ENCODE measurements around the gene KLHL29.

The KLHL29 gene

DNA sequence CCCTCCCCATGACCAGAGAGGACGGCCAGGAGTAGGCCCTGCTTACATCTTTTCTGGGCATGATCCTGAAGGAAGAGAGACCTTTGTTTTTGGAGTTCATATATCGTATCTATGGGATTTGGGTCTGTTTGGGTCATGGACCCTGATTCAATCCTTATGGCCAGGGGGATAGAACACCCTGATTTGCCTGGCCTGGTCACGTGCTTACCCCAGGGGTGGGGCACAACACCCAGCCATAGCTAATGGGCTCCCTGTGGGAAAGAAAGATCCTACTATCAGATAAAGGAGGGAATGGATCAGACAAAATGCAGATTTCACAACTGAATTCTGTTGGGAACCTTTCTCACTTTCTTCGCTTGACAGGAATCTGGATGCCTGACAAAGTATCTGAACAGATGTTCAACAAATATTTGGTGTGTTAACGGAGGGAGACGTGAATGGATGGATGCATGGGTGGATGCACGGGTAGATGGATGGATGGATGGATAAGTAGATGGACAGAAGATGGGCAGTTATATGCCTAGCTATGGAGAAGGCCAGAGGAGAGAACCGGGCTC, 155.9 kb downstream of the KLHL29 start:
- DNase-seq: no peak

GRCh38 chr2:23541503-23542229, 156.7 kb downstream of the KLHL29 start:
- DNase-seq: no peak

DNA sequence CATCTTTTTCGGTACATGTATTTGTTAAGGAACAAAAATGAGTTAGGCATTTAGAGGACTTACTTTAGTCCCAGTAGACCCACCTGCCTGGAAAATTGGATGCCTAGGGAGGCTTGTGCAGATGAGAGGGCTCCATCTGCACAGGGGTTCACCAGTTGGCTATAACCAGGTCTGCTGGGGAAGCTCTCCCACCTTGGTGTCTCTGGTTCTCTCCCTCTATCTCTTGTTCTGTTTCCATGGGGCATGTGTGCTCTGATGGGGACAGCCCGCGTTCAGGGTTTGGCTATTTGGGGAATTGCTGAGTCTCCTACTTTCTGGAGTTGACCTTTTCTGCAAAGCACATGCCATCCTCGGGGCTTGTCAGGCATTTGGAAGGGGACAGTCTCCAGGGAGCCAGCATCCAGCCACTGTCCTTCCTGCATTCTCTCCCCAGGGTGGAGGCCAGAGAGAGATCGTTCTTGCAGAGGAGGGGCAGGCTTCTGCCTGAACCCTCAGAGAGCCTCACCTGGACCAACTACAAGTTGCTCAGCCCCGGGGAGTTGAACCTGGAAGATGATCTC, 157.3 kb downstream of the KLHL29 start:
- no peak for DNase-seq

DNA sequence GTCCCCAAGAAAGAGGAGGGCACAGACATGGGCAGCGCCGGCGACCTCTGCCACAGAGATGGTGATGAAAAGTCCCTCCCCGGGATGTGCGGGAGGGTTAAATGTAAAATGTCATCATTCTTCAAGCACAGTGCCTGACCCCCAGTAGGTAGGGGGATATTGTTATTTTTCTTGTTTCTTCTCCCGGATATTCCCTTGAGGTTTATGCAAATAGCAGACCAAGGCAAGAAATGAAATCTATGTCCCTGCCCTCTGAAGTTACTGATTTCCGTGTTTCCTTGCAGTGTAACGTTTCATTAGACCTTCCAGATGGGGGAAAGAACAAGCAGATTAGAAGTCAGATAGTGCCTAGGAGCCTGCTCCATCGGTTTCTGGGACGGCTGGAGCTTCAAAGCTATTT, 158.3 kb downstream of the KLHL29 start:
- DNase-seq: no peak

DNA sequence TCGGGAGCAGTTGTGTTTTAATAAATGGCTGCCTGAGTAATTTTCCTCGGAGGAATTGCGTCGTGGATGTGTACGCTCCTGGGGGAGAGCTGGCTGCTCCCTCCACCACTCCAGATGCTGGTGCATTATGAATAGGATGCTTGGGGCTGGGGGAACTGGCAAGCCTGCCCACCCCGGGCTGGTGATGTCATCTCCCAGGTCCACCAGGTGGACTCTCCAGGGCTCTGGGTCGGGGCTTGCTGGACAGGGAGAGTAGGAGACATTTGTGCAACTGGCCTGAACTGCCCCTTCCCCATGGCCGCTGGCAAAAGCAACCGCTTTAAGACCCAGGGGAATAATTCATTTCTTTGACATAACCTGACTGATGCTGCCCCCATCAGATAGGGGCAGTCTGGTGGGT, 158.7 kb downstream of the KLHL29 start:
- no peak for DNase-seq

DNA sequence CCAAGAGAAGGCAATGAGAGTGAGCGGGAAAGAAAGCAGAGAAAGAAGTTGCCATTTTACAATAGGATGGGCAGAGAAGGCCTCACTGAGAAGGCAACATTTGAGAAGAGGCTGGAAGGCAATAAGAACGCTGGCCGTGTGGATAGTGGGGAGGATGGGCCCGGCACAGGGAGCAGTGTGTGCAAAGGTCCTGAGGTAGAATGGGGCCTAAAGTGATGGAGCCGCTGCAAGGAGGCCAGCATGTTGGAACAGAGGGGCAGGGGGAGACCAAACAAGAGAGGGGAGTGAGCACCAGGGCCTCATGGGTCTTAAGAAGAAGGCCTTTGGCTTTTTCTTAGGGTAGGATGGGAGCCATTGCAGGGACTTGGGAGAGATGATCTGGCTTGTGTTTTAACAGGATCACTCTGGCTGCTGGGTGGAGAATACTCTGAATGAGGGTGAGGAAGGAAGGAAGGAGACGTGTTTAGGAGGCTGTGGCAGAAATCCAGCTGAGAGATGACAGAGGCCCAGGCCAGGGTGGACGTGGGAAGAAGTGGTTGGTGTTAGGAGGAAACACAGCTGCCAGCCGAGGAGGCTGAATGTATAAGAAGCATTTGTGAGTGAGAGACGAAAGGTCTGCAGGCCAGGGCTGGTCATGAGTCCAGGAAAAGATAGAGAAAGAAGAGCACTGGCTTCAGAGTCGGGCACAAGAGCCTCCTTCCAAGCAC, 159.8 kb downstream of the KLHL29 start:
- no peak for DNase-seq

DNA sequence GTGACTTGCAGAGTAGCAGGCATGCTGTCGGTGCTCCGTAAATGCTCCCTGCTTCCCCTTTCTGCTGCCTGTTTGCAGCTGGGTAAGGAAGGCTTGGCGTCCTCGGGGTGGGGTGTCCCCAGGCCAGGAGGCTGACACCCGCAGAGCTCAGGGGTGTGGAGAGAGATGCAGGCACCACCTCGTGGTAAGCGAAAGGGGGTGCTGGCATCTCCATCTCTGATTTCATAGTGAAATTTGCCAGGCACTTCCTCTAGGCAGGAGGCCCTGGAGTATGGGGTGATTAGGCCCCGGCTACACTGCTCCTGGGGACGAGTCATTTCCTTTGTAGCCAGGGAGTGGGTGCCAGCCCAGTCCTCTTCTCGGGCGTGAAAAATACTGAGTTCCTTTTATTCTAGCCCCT, 160.4 kb downstream of the KLHL29 start:
- no peak for DNase-seq

GRCh38 chr2:23545811-23546210, 160.8 kb downstream of the KLHL29 start:
- no peak for DNase-seq

DNA sequence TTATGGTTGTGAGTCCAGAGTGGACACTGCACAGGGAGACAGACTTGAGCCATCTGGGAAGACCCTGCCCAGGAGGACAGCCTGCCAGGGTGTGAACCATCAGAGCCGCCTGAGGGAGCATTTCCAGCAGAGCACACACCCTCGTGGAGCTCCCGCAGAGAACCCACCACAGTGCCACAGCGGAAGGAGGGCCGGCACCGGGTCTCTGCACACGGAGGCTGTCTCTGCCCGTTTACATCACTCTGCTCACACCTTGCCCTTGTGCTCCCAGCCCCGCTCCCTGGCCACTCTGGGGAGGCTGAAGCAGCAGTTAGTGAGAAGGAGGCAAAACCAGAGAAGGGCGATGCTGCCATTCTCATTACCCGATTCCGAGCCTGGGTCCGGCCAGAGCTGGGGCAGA, 161.9 kb downstream of the KLHL29 start:
- DNase-seq: no peak

- DNase-seq: no peak
These were observed 162.7 kb downstream of the KLHL29 start for GRCh38 chr2:23547725-23548124.

DNA sequence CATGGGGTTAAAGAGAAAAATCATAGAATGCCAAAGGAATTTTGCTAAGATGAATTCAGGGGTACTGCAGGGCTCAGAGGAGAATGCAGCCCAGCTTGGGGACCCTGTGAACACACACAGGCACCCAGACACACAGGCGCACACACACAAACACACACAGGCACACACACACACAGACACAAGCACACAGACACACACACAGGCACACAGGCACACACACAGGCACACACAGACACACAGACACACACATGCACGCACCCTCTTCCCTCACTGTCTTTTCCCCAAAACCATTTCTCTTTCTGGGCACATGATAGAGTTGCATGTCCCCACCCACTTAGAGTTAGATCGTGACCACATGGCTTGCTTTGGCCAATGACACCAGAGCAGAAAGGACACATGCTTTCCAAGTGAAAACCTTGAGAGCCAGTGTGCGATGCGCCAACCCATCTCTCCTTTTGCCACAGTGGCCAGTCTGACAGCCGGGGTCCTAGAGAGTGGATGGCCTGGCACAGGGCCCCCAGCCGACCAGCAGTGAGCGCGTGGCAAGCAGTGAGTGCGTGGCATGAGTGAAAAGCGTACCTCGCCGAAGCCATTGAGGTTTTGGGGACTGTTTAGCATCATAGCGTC, 163.3 kb downstream of the KLHL29 start:
- DNase-seq: no peak

GRCh38 chr2:23549051-23549450, 164.1 kb downstream of the KLHL29 start:
- no peak for DNase-seq

DNA sequence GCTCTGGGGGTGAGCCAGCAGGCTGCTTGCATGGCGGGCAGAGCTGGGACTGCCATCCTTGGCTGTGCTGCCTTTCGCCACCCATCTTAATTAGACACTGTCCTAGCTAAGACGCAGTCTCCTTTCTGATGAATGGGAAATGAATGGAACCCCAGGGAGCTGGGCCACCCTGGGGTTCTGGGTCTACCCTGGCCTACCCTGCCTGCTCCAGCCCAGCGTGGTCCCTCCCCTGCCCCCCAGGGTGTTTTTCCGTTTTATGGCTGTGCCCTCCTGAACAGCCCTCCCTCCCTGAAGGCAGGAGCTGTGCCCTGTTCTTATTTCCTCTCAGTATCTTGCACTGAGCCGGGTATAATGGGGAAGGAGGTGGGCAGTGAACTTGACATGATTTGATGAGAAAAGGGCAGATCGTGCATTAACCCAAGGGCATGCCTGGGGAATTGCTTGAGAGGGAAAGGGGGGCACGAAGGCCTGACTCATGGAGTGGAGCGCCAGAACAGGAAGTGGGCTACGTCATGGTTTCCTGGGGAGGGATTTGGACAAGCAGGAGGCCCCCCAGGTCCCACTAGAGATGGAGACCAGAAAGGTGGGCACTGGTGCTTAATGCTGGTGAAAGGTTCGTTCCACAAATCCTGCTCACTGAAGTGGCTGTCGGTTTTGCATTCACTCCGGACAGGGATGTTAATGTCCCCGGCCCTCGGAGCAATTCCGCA, 165.0 kb downstream of the KLHL29 start:
- DNase-seq: no peak

- no peak for DNase-seq
These were observed 165.6 kb downstream of the KLHL29 start for GRCh38 chr2:23550553-23550952.

DNA sequence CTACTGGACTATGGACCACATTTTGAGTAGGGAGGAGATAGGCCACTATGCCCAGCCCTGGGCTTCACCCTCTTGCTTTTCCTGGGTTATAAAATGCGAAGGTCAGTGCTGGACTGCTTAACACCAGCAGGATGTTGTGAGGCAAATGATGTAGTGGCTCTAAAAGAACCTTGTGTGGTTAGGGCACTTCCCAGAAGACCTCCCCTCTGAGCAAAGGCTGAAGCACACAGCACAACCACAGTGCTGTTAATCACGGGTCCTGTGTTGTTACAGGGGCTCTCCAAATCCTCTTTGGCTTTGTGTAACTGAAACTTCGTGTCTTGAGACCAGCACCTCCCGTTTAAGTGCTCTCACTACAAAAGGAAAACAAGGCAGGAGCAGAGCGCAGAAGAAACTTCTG, 166.9 kb downstream of the KLHL29 start:
- DNase-seq: no peak

- no peak for DNase-seq
These were observed 168.6 kb downstream of the KLHL29 start for GRCh38 chr2:23553561-23553960.

DNA sequence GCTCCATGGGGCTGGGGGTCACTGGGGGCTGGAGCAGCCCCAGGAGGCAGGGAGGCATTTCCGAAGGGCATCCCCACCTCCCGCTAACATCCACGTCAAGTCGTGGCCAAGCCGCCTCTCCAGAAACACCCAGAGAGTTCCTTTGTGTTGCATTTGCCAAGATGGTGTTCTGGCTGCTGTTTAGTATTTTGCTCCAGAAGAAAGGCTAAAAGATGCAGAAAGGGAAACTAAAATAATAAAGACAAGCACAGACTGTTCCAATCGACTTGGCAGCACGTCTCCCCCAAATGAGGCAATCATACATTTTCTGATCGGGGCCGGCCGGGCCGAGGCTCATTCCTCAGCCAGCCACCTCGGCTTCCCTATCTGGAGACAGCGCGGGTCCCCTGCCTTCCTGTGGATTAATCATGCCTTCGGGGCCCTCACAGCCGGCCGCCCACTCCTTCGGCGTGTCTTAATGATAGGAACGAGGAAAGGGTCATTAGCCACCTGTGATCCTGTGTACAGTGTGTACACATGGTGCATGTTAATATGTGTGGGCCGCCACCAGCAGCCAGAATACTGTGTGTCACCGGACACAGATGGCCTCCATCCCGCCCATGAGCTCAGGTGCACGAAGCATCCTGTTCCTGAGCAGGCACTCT, 169.2 kb downstream of the KLHL29 start:
- DNase-seq: no peak

GRCh38 chr2:23555944-23556343, 171.0 kb downstream of the KLHL29 start:
- DNase-seq: no peak

GRCh38 chr2:23556929-23557328, 171.9 kb downstream of the KLHL29 start:
- DNase-seq: no peak

- DNase-seq: no peak
These were observed 172.5 kb downstream of the KLHL29 start for GRCh38 chr2:23557455-23557854.

DNA sequence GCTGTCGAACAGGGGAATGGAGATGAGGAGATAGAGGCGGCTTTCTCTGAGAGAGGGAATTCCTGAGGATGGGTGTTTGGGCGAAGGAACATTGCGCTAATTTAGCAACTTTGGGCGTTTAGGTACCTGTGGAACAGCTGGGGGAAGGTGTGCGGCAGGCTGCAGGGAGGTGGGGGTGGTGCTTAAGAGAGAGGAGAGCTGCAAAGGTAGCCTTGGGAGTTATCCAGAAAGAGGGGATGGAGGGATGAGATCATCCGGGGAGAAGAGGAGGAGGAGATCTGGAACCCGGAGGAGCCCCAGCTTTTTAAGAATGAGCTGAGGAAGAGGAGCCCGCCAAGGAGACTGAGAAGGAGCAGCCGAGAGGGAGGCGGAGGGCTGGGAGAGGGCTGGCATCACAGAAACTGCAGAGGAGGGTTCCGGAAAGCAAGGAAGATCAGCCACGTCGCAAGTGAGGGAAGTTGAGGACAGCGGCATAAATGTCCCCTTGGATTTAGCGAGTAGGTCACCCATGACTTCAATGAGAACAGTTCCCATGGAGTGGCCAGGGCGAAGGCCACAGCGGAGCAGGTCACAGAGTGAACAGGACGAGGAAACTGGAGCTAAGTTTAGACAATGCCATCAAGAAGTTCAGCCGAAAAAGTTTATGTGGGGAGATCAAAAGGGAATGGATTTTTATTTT, 174.7 kb downstream of the KLHL29 start:
- DNase-seq: no peak

DNA sequence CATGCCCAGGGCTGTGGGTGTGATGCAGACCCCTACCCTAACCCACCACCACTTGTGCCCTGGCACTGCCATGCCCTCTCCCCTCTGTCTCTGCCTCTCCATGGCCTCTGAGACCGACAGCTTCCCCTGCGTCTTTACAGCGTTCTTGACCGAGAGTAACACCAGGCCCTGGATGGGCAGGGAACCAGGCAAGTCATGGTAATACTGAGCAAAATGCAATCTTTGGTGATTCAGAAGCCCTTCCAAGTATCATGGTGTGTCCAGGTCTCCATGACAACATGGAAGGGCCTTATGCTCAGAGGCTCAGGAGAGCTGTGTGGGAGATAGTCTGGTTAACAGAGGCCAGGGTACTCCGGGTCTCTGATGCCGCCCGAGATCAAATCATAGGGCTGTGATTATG, 176.1 kb downstream of the KLHL29 start:
- no peak for DNase-seq

Data from activated CD4-positive, alpha-beta T cell treated with anti-CD3 and anti-CD28 coated beads, Interleukin-10, Interleukin-2, amounts not matched to agents 100 ng/mL and 50 ng/mL, durations not matched to agents 16 hours and 8 hours (primary cell).